ENCODE results near the gene ANKMY1.

- TF ChIP-seq CTCF (conservative IDR thresholded peaks at IDR 0.05) (peak; percentile 98), EZH2 (IDR thresholded peaks at IDR 0.05; ENCODE audit: low read depth) (no peak)
Measured at GRCh38 chr2:240437861-240438809, 119.7 kb downstream of the ANKMY1 start.
